22Rv1 (cell line): ENCODE results near the gene FGF1.

Source experiments
- H3K27ac ChIP-seq: fragments of 450-650 bp; 2 replicates; pipeline ENCODE4 v1.5.1; 2017
- CTCF ChIP-seq: fragments of 450-650 bp; IDR thresholded peaks from 2 replicates; pipeline ENCODE4 v1.5.1; 2017; ENCODE audit warnings: mild to moderate bottlenecking
- ZFX ChIP-seq: fragments of 450-650 bp; IDR thresholded peaks from 2 replicates; pipeline ENCODE4 v1.6.1; 2017; ENCODE audit warnings: antibody characterized with exemption, borderline replicate concordance

The FGF1 gene

GRCh38 chr5:142660731-142661130, 25.2 kb downstream of the FGF1 start:
- TF ChIP-seq ZFX (no peak), CTCF (no peak)
- H3K27ac ChIP-seq, result no peak overlapping the region

- no peak for TF ChIP-seq CTCF
- no peak for TF ChIP-seq ZFX
Measured at GRCh38 chr5:142660196-142660595, 25.7 kb downstream of the FGF1 start.

GRCh38 chr5:142659405-142659804, 26.5 kb downstream of the FGF1 start:
- no peak overlapping the region for H3K27ac ChIP-seq
- TF ChIP-seq ZFX (no peak), CTCF (no peak)

More at GRCh38 chr5:142660196-142660595, 25.7 kb downstream of the FGF1 start:
- no peak overlapping the region for H3K27ac ChIP-seq

- TF ChIP-seq CTCF (no peak), ZFX (no peak)
- H3K27ac ChIP-seq, result no peak overlapping the region
Measured at GRCh38 chr5:142658278-142658677, 27.6 kb downstream of the FGF1 start.

GRCh38 chr5:142657446-142657845, 28.4 kb downstream of the FGF1 start:
- TF ChIP-seq CTCF, result no peak
- TF ChIP-seq ZFX, result no peak
- no peak overlapping the region for H3K27ac ChIP-seq

GRCh38 chr5:142655339-142656267, 30.3 kb downstream of the FGF1 start:
- TF ChIP-seq CTCF, result peak; percentile 99
- no peak for TF ChIP-seq ZFX
- no peak overlapping the region for H3K27ac ChIP-seq

GRCh38 chr5:142654578-142655058, 31.3 kb downstream of the FGF1 start:
- H3K27ac ChIP-seq, result no peak overlapping the region
- TF ChIP-seq CTCF (no peak), ZFX (no peak)
